Stimulated activated naive CD4-positive, alpha-beta T cell treated with Interleukin-2 at 50 U/mL for 16 hours (primary cell): ENCODE results near the gene EXTL1.
"Not testable (repeated sequence)": the region's sequence is repeated elsewhere in the genome, so short reads cannot be mapped to it uniquely, and the experiment has no call there.

Experiments used
- DNase-seq: peaks from one replicate; lab custom pipeline; 2025; lab: John Stamatoyannopoulos, UW

The EXTL1 gene

GRCh38 chr1:26021647-26022403 is at the start of gene EXTL1:
Gene EXTL1 (plus strand): TSS chr1:26021775. CDS start chr1:26022647, 872 bp downstream.
- no peak for DNase-seq

- DNase-seq: no peak
Observed at GRCh38 chr1:25971811-25972180, 49.8 kb upstream of the EXTL1 start.

GRCh38 chr1:25973610-25974321 is 47.8 kb upstream of the EXTL1 start:
- DNase-seq: no peak

GRCh38 chr1:25977801-25978200 is 43.8 kb upstream of the EXTL1 start:
- DNase-seq: no peak

GRCh38 chr1:25978403-25978802 is 43.2 kb upstream of the EXTL1 start:
- DNase-seq: no peak

- no peak for DNase-seq
Observed at GRCh38 chr1:25979210-25979609, 42.4 kb upstream of the EXTL1 start.

GRCh38 chr1:25985171-25985570 is 36.4 kb upstream of the EXTL1 start:
- no peak for DNase-seq

GRCh38 chr1:25985670-25986069 is 35.9 kb upstream of the EXTL1 start:
- no peak for DNase-seq

GRCh38 chr1:25986773-25987172 is 34.8 kb upstream of the EXTL1 start:
- not testable (repeated sequence) for DNase-seq

GRCh38 chr1:25987951-25988350 is 33.6 kb upstream of the EXTL1 start:
- DNase-seq: no peak

GRCh38 chr1:25989440-25990234 is 31.9 kb upstream of the EXTL1 start:
- no peak for DNase-seq

GRCh38 chr1:25990251-25990650 is 31.3 kb upstream of the EXTL1 start:
- no peak for DNase-seq

- peak; percentile 16 for DNase-seq
Observed at GRCh38 chr1:25990702-25991395, 30.7 kb upstream of the EXTL1 start.

- no peak for DNase-seq
Observed at GRCh38 chr1:25991937-25992688, 29.5 kb upstream of the EXTL1 start.

- DNase-seq: no peak
Observed at GRCh38 chr1:25992689-25993171, 28.8 kb upstream of the EXTL1 start.

GRCh38 chr1:25993197-25993951 is 28.2 kb upstream of the EXTL1 start:
- DNase-seq: no peak

GRCh38 chr1:25994402-25995150 is 27.0 kb upstream of the EXTL1 start:
- DNase-seq: no peak

- DNase-seq: no peak
Observed at GRCh38 chr1:25996966-25997827, 24.4 kb upstream of the EXTL1 start.
